ENCODE data around the gene GABRG3. TPM values are rescaled to one million over a fixed set of nuclear protein-coding genes. Genes with fewer than 3 reads are reported as not detected.

Gene GABRG3
- total RNA-seq, 3 donors from 2014 or later (not counting 1 experiment from before 2014, with no cell fraction given): not detected

DNA sequence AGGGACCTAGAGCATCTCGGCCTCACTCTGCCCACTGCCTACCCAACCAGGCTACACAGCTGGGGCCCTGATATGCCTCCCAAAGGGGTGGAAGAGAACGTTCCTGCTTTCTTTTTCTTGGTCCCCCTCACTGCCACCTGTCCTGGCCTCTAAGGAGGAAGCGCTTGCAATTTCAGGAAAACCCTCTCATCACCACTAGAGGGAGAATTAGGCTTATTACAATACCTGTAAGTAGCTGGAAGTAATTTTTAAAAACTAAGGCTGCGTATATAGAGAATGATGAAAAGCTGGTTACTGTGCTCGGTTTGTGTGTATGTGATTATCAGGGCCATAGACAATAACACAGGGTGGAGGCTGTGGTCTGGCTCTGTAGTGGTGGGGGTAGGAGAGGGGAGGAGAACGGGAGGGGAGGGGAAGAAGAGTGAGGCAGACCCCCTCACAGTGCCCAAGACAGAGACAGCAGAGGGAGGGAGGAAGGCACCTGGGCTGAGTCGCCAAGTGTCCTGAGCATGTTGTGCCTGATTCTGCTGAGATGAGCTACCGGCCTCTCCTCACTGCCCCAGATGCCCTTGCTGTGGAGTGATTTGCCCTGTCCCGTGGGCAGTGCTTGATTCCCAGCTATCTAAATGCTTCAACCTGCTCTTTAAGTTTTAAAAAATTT, 3.3 kb downstream of the GABRG3 start:
- TF ChIP-seq CTCF (IDR thresholded peaks at IDR 0.05): no peak
- intact Hi-C loops (cut with micrococcal nuclease): no loop called here
- Histone ChIP-seq H3K36me3 (ENCODE audit: control insufficient read depth, insufficient read depth, low read length) (no peaks in the 10 kb centered on the region), H3K4me1 (ENCODE audit: control insufficient read depth, insufficient read depth, low read length) (no peaks in the 10 kb centered on the region), H3K27me3 (ENCODE audit: control insufficient read depth, insufficient read depth, low read length) (peaks cover 3% of the 10 kb centered on the region), H3K27ac (ENCODE audit: low read length) (no peak overlapping the region), H3K4me3 (ENCODE audit: low read length) (no peak overlapping the region), H3K9me3 (ENCODE audit: control insufficient read depth, insufficient read depth, low read length) (no peaks in the 10 kb centered on the region)
- H3K27me3 Mint-ChIP-seq (ENCODE audit: low read depth in 2 of 2): peaks cover 0 to 13% of the 10 kb centered on the region in 2 donors
- H3K36me3 Mint-ChIP-seq: no peaks in the 10 kb centered on the region
- peaks cover 0 to 5% of the 10 kb centered on the region in 2 donors for H3K9me3 Mint-ChIP-seq
- DNase-seq (no peak), ATAC-seq (no peak)
- H3K4me3 Mint-ChIP-seq: no peak overlapping the region
- no peaks in the 10 kb centered on the region for H3K4me1 Mint-ChIP-seq
- 35% methylated on average over 8 of the region's 9 CpGs for whole genome bisulfite sequencing (ENCODE audit: insufficient coverage)
- no peak overlapping the region for H3K27ac Mint-ChIP-seq

DNA sequence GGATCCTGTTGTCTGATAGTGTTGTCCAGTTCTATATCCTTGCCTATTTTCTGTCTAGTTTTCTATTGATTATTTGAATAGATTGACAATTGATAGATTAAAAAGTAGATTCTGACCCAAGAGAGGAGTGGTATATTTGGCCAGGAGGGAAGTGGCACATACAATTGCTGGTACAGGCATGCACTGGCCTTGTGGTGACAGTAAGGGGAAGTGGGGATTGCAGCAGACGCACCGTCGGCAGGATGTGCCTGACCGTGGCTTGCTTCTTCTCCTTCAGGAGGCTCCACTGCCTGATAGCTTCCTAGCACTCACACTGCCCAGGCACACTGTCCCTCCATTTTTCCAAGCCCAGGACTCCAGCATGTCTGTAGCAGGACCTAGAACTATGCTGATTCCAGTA, 10.5 kb downstream of the GABRG3 start:
- DNase-seq (no peak), ATAC-seq (no peak)
- no peak overlapping the region for H3K4me3 Mint-ChIP-seq
- Histone ChIP-seq H3K4me3 (ENCODE audit: low read length) (no peak overlapping the region), H3K27me3 (ENCODE audit: control insufficient read depth, insufficient read depth, low read length) (no peaks in the 10 kb centered on the region), H3K36me3 (ENCODE audit: control insufficient read depth, insufficient read depth, low read length) (no peaks in the 10 kb centered on the region), H3K4me1 (ENCODE audit: control insufficient read depth, insufficient read depth, low read length) (no peaks in the 10 kb centered on the region), H3K27ac (ENCODE audit: low read length) (no peak overlapping the region), H3K9me3 (ENCODE audit: control insufficient read depth, insufficient read depth, low read length) (no peaks in the 10 kb centered on the region)
- no peak for TF ChIP-seq CTCF (IDR thresholded peaks at IDR 0.05)
- H3K4me1 Mint-ChIP-seq: no peaks in the 10 kb centered on the region
- peaks cover 2 to 8% of the 10 kb centered on the region in 2 donors for H3K9me3 Mint-ChIP-seq
- H3K27me3 Mint-ChIP-seq (ENCODE audit: low read depth in 2 of 2): no peaks in the 10 kb centered on the region
- H3K36me3 Mint-ChIP-seq: no peaks in the 10 kb centered on the region
- no peak overlapping the region for H3K27ac Mint-ChIP-seq
- 11% methylated on average over 4 of the region's 4 CpGs for WGBS (ENCODE audit: insufficient coverage)
- intact Hi-C loops (cut with micrococcal nuclease): no loop called here

DNA sequence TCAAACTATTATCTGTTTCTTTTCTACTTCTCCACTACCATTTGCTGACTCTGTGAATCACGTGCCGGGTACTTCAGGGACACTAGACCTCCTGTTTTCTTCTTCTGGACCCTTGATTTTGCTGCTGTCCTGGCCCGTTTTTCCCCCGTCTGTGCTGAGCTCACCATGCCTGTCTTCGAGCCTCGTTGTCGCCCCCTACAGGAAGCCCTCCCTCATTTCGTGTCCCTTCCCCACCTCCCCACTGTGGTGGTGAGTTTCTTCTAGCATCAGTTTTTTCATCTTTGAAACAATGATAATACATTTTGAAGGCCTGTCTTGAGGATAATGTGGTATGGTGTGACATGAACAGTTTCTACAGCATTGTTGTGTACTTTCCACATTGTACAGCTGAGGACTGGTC, 12.8 kb downstream of the GABRG3 start:
- no peak for DNase-seq
- H3K4me1 ChIP-seq (ENCODE audit: control insufficient read depth, insufficient read depth, low read length): no peaks in the 10 kb centered on the region
- WGBS (ENCODE audit: insufficient coverage): 98% methylated on average over 4 of the region's 8 CpGs

More for the DNA sequence above, 12.8 kb downstream of the GABRG3 start:
- Histone ChIP-seq H3K4me3 (ENCODE audit: low read length) (no peak overlapping the region), H3K9me3 (ENCODE audit: control insufficient read depth, insufficient read depth, low read length) (no peaks in the 10 kb centered on the region), H3K36me3 (ENCODE audit: control insufficient read depth, insufficient read depth, low read length) (no peaks in the 10 kb centered on the region), H3K27ac (ENCODE audit: low read length) (no peak overlapping the region), H3K27me3 (ENCODE audit: control insufficient read depth, insufficient read depth, low read length) (no peaks in the 10 kb centered on the region)
- Mint-ChIP-seq H3K27ac (no peak overlapping the region), H3K4me1 (no peaks in the 10 kb centered on the region), H3K4me3 (no peak overlapping the region), H3K36me3 (no peaks in the 10 kb centered on the region), H3K9me3 (peaks cover 3 to 6% of the 10 kb centered on the region in 2 donors), H3K27me3 (ENCODE audit: low read depth in 2 of 2) (no peaks in the 10 kb centered on the region)
- no peak for TF ChIP-seq CTCF (IDR thresholded peaks at IDR 0.05)
- no peak for ATAC-seq
- intact Hi-C loops (cut with micrococcal nuclease): no loop called here
